ENCODE data around the gene HNF4A. TPM values are rescaled to one million over a fixed set of nuclear protein-coding genes. Genes with fewer than 3 reads are reported as not detected.

The HNF4A gene
- total and polyA plus RNA-seq, 2 of the 13 experiments (the other 11 are each of a cell fraction or from before 2014, with no cell fraction given), result 80.9 to 169 TPM

- 0 out of 2 replicates have a peak, but pooled peaks have one; percentile 59 for TF ChIP-seq WIZ (CRISPR knock-in tag; IDR thresholded peaks at IDR 0.05)
- TF ChIP-seq ZNF749 (CRISPR knock-in tag; IDR thresholded peaks at IDR 0.05; ENCODE audit: borderline replicate concordance), result no peak
- no peak for TF ChIP-seq ARHGAP35 (CRISPR knock-in tag; IDR thresholded peaks at IDR 0.05; ENCODE audit: borderline replicate concordance)
- TF ChIP-seq, protein P1, sequence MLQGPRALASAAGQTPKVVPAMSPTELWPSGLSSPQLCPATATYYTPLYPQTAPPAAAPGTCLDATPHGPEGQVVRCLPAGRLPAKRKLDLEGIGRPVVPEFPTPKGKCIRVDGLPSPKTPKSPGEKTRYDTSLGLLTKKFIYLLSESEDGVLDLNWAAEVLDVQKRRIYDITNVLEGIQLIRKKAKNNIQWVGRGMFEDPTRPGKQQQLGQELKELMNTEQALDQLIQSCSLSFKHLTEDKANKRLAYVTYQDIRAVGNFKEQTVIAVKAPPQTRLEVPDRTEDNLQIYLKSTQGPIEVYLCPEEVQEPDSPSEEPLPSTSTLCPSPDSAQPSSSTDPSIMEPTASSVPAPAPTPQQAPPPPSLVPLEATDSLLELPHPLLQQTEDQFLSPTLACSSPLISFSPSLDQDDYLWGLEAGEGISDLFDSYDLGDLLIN (CRISPR knock-in tag; IDR thresholded peaks at IDR 0.05; ENCODE audit: borderline replicate concordance), result no peak
- TF ChIP-seq ZNF776 (CRISPR knock-in tag; IDR thresholded peaks at IDR 0.05), result peak; percentile 28; the same call in 1 of the 2 replicates
- no peak for TF ChIP-seq ZNF496 (CRISPR knock-in tag; IDR thresholded peaks at IDR 0.05; ENCODE audit: insufficient replicate concordance)
- TF ChIP-seq STAG1 (CRISPR knock-in tag; IDR thresholded peaks at IDR 0.05), result no peak; the same call in 1 of the 2 replicates
- TF ChIP-seq ADNP (CRISPR knock-in tag; IDR thresholded peaks at IDR 0.05), result peak; percentile 100
- TF ChIP-seq MAX (IDR thresholded peaks at IDR 0.05), result peak; percentile 63
- TF ChIP-seq ZNF121 (CRISPR knock-in tag; IDR thresholded peaks at IDR 0.05), result peak; percentile 99
- TF ChIP-seq FUBP1 (CRISPR knock-in tag; IDR thresholded peaks at IDR 0.05; ENCODE audit: borderline replicate concordance), result peak; percentile 53
- TF ChIP-seq ZNF335 (CRISPR knock-in tag; IDR thresholded peaks at IDR 0.05), result peak; percentile 43; the same call in 1 of the 2 replicates
- peak; percentile 77; the same call in 1 of the 2 replicates for TF ChIP-seq SIX1 (CRISPR knock-in tag; IDR thresholded peaks at IDR 0.05; ENCODE audit: borderline replicate concordance)
- TF ChIP-seq SYNCRIP (IDR thresholded peaks at IDR 0.05; ENCODE audit: insufficient read depth, low read depth, low read length), result no peak
- peak; percentile 77; the same call in 1 of the 2 replicates for TF ChIP-seq AKAP8 (CRISPR knock-in tag; IDR thresholded peaks at IDR 0.05)
- no peak for TF ChIP-seq PHF20 (CRISPR knock-in tag; IDR thresholded peaks at IDR 0.05)
- TF ChIP-seq ZBTB1 (CRISPR knock-in tag; IDR thresholded peaks at IDR 0.05; ENCODE audit: borderline replicate concordance), result no peak; the same call in 1 of the 2 replicates
- TF ChIP-seq, protein P2, sequence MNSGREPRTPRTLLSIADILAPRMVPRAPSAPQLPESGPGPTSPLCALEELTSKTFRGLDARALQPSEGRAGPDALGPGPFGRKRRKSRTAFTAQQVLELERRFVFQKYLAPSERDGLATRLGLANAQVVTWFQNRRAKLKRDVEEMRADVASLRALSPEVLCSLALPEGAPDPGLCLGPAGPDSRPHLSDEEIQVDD (CRISPR knock-in tag; IDR thresholded peaks at IDR 0.05; ENCODE audit: borderline replicate concordance), result no peak
These were observed 63.8 kb downstream of the HNF4A start (continued) for GRCh38 chr20:44419131-44419844.
